Neuronal stem cell (in vitro differentiated cells): Measurements from ENCODE around the gene PRCP.

Experiments used
- DNase-seq: peaks from one replicate; pipeline ENCODE4 v3.0.0-alpha.2; 2013; ENCODE audit warnings: low spot score
- H2AFZ ChIP-seq: one replicate; pipeline ENCODE4 v1.6.1; 2013; ENCODE audit warnings: mild to moderate bottlenecking, low read length, inconsistent platforms
- H2AK5ac ChIP-seq: 2 replicates; pipeline ENCODE4 v1.6.1; 2013; ENCODE audit warnings: low read depth, mild to moderate bottlenecking, inconsistent platforms, low read length, moderate library complexity, mixed read lengths
- H2BK120ac ChIP-seq: 2 replicates; pipeline ENCODE4 v1.6.1; 2013; ENCODE audit warnings: low read depth, mild to moderate bottlenecking, inconsistent platforms, low read length, moderate library complexity, mixed read lengths
- H2BK12ac ChIP-seq: one replicate; pipeline ENCODE4 v1.6.1; 2013; ENCODE audit warnings: low read length, inconsistent platforms
- H2BK15ac ChIP-seq: 2 replicates; pipeline ENCODE4 v1.6.1; 2013; ENCODE audit warnings: mild to moderate bottlenecking, low read length, inconsistent platforms, mixed read lengths
- H2BK5ac ChIP-seq: one replicate; pipeline ENCODE4 v1.6.1; 2013; ENCODE audit warnings: inconsistent platforms, mild to moderate bottlenecking, low read length, moderate library complexity
- H3K14ac ChIP-seq: one replicate; pipeline ENCODE4 v1.6.1; 2013; ENCODE audit warnings: low read length, inconsistent platforms
- H3K18ac ChIP-seq: 2 replicates; pipeline ENCODE4 v1.6.1; 2013; ENCODE audit warnings: low read length, inconsistent platforms
- H3K23ac ChIP-seq: 2 replicates; pipeline ENCODE4 v1.6.1; 2013; ENCODE audit warnings: low read depth, mild to moderate bottlenecking, mixed read lengths, low read length, inconsistent platforms; ENCODE audit not compliant: poor library complexity
- H3K27ac ChIP-seq: replicated peaks from 3 replicates; pipeline ENCODE4 v1.5.1; 2013; ENCODE audit warnings: low read length, inconsistent platforms
- H3K27me3 ChIP-seq, 3 experiments: 2 replicates each; pipeline ENCODE4 v1.6.1; 2013; ENCODE audit warnings: low read length in 3 of 3, mild to moderate bottlenecking in 2 of 3, inconsistent platforms in 1 of 3, low read depth in 1 of 3, mixed read lengths in 1 of 3, moderate library complexity in 1 of 3; ENCODE audit not compliant: control insufficient read depth in 3 of 3, insufficient read depth in 3 of 3
- H3K36me3 ChIP-seq, 2 donors: replicated peaks in 1 of 2; 2 replicates each; pipeline ENCODE4 v1.6.1; 2013; ENCODE audit warnings: low read length in 2 of 2; ENCODE audit not compliant: control insufficient read depth in 2 of 2, insufficient read depth in 2 of 2
- H3K4ac ChIP-seq: 2 replicates; pipeline ENCODE4 v1.6.1; 2013; ENCODE audit warnings: inconsistent platforms, mild to moderate bottlenecking, low read length, moderate library complexity
- H3K4me1 ChIP-seq, 2 donors: 1 replicate in 1 of 2; 2 replicates in 1 of 2; pipeline ENCODE4 v1.6.1; 2013; ENCODE audit warnings: low read length in 2 of 2, low read depth in 1 of 2; ENCODE audit not compliant: control insufficient read depth in 2 of 2, insufficient read depth in 1 of 2
- H3K4me2 ChIP-seq: one replicate; pipeline ENCODE4 v1.6.1; 2013; ENCODE audit warnings: mild to moderate bottlenecking, low read length, inconsistent platforms; ENCODE audit not compliant: insufficient read depth, poor library complexity, severe bottlenecking
- H3K4me3 ChIP-seq, 2 donors: 2 replicates each; pipeline ENCODE4 v1.5.1; 2013; ENCODE audit warnings: low read length in 2 of 2, mild to moderate bottlenecking in 2 of 2, inconsistent platforms in 1 of 2, moderate library complexity in 1 of 2
- H3K79me1 ChIP-seq: one replicate; pipeline ENCODE4 v1.6.1; 2013; ENCODE audit warnings: low read depth, mild to moderate bottlenecking, inconsistent platforms, low read length, moderate library complexity
- H3K9ac ChIP-seq: one replicate; pipeline ENCODE4 v1.6.1; 2013; ENCODE audit warnings: mild to moderate bottlenecking, low read depth, low read length, inconsistent platforms; ENCODE audit not compliant: poor library complexity
- H3K9me3 ChIP-seq, 2 donors: replicated peaks in 1 of 2; 2 replicates each; pipeline versions ENCODE3 to v1.6.1; 2013; ENCODE audit warnings: low read length in 2 of 2, mild to moderate bottlenecking in 2 of 2, inconsistent platforms in 1 of 2, low read depth in 1 of 2, mixed read lengths in 1 of 2, moderate library complexity in 1 of 2; ENCODE audit not compliant: control insufficient read depth in 2 of 2, insufficient read depth in 1 of 2
- H4K8ac ChIP-seq: one replicate; pipeline ENCODE4 v1.6.1; 2013; ENCODE audit warnings: low read depth, mild to moderate bottlenecking, inconsistent platforms, low read length, moderate library complexity
- H4K91ac ChIP-seq: one replicate; pipeline ENCODE4 v1.6.1; 2013; ENCODE audit warnings: low read length, low read depth, mild to moderate bottlenecking, inconsistent platforms; ENCODE audit not compliant: poor library complexity
- WGBS, 2 donors: extraction: QIAGEN DNeasy Blood & Tissue Kit; methylation state at CpG; one replicate each; pipeline ENCODE4 v1.1.7; 2013; ENCODE audit warnings: missing lambda C conversion rate in 2 of 2, mixed read lengths in 1 of 2; ENCODE audit not compliant: insufficient read length in 2 of 2, insufficient replicate concordance in 1 of 2; ENCODE audit errors: extremely low coverage in 2 of 2; 5-methylcytosine and 5-hydroxymethylcytosine counted together

PRCP gene

DNA sequence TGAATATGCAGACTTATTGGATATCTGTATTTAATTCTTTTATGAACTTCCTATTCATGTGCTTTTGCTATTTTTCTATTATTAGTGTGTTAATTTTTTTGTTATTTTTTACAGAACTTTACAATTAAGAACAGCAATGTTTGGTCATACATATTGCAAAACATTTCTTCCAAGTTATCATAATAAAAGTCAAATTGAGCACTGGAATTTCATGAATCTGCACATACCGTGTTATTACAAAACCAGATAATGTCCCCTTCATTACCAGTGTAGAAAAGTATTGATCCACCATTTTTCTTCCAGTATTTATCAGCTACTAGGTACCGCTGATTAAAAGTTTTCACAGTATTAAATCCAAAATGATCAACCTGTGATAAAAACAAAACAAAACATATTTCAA lies 40.5 kb downstream of the PRCP start:
- no CpG with 5 or more reads among the region's 2 CpGs for WGBS, 2 donors
- H2AFZ ChIP-seq = no peak overlapping the region
- H3K4me2 ChIP-seq = no peak overlapping the region

DNA sequence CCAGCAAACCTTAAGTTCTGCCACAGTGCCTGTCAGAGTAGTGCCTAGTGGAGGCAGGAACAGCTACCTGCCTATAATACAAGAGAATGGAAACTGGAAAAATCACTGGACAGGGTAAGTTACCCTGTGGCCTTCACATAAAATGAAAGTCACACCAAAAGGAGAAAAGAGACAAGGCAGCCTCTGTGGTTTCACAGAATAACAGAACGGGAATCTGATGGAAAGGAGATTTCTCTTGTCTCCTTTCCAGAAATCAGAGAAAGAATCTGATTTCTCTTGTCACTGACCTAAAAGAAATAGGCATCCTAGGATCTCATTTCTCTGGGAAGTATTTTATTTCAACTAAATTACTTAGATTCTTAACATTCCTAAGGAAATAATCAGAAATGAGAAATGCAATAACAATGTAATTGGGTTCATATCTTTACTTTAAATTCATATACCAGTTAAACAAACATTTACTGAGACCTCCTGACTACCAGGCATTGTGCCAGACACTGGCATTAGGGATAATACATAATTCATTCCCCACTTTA lies 41.6 kb downstream of the PRCP start:
- WGBS, 2 donors = no CpG with 5 or more reads among the region's 1 CpG
- Histone ChIP-seq H2BK5ac (no peak overlapping the region), H3K4ac (no peak overlapping the region), H3K18ac (no peak overlapping the region), H4K8ac (no peak overlapping the region), H2BK15ac (no peak overlapping the region), H2AFZ (no peak overlapping the region), H3K79me1 (no peaks in the 10 kb centered on the region), H3K14ac (no peak overlapping the region), H3K4me1 (no peaks in the 10 kb centered on the region), H4K91ac (no peak overlapping the region), H3K4me3 (no peak overlapping the region), H2AK5ac (no peak overlapping the region), H3K4me2 (no peak overlapping the region), H3K27me3 (no peaks in the 10 kb centered on the region), H3K9me3 (peaks cover under 1 to 2% of the 10 kb centered on the region in 2 donors), H3K9ac (no peak overlapping the region), H2BK12ac (no peak overlapping the region), H2BK120ac (no peak overlapping the region), H3K27ac (no peak overlapping the region), H3K36me3 (no peaks in the 10 kb centered on the region), H3K23ac (no peak overlapping the region)
- DNase-seq = no peak

More for the DNA sequence above, 40.5 kb downstream of the PRCP start:
- no peak overlapping the region for H3K18ac ChIP-seq
- no peak overlapping the region for H3K23ac ChIP-seq
- H3K14ac ChIP-seq = no peak overlapping the region
- H4K8ac ChIP-seq = no peak overlapping the region
- DNase-seq = no peak
- H2BK5ac ChIP-seq = no peak overlapping the region
- H3K9me3 ChIP-seq = peaks cover 0 to 2% of the 10 kb centered on the region in 2 donors
- H4K91ac ChIP-seq = no peak overlapping the region
- no peak overlapping the region for H3K9ac ChIP-seq
- no peaks in the 10 kb centered on the region for H3K79me1 ChIP-seq
- H2AK5ac ChIP-seq = no peak overlapping the region
- no peak overlapping the region for H3K27ac ChIP-seq
- H3K4me1 ChIP-seq = no peaks in the 10 kb centered on the region
- H3K27me3 ChIP-seq = no peaks in the 10 kb centered on the region
- no peak overlapping the region for H3K4ac ChIP-seq
- no peak overlapping the region for H2BK12ac ChIP-seq
- no peak overlapping the region for H2BK120ac ChIP-seq
- H3K4me3 ChIP-seq = no peak overlapping the region
- no peaks in the 10 kb centered on the region for H3K36me3 ChIP-seq
- no peak overlapping the region for H2BK15ac ChIP-seq

DNA sequence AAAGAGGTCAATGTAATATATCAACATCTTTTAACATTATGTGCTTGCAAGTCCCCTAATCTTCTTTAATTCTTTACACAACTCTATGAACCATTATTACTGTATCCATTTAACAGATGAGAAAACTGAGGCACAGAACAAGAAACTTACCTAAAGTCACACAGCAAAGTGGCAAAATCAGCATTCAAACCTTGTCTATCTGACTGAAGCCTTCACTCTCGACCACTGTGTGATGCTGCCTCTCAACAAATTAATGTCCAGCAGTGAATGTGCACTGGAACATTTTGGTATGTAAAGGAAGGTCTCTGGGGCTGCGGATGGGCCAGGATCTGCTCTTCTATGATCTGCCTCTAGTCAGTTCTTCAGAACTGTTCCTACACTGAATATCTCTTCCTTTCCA lies 42.1 kb downstream of the PRCP start:
- no peak for DNase-seq
- no CpG with 5 or more reads among the region's 2 CpGs for WGBS, 2 donors
- H3K4me3 ChIP-seq = no peak overlapping the region

DNA sequence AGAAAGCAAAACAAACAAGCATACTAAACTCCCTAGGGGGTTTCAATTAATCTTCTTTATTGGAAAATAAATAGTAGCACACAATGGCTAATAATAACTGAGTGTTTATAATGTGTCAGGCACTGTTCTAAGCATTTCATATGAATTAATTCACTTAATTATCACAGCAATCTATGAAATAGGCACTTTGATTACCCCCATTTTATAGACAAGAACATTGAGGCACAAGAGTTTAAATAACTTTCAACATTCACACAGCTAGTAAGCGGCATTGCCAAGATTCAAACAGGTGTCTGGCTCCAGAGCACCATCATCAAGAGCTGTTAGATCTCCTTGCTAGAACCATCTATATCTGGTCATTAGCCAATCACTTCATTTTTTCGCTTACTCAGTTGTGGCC lies 43.1 kb downstream of the PRCP start:
- H3K18ac ChIP-seq = no peak overlapping the region
- no peak overlapping the region for H3K4ac ChIP-seq
- H3K27me3 ChIP-seq = no peaks in the 10 kb centered on the region
- H2BK15ac ChIP-seq = no peak overlapping the region
- H3K27ac ChIP-seq = no peak overlapping the region
- no peaks in the 10 kb centered on the region for H3K4me1 ChIP-seq
- DNase-seq = no peak
- no peaks in the 10 kb centered on the region for H3K79me1 ChIP-seq
- no peak overlapping the region for H4K8ac ChIP-seq
- H3K4me2 ChIP-seq = no peak overlapping the region
- no peaks in the 10 kb centered on the region for H3K36me3 ChIP-seq
- WGBS, 2 donors = no CpG with 5 or more reads among the region's 2 CpGs
- H3K9ac ChIP-seq = no peak overlapping the region
- no peak overlapping the region for H3K14ac ChIP-seq
- H2BK5ac ChIP-seq = no peak overlapping the region
- no peak overlapping the region for H2AK5ac ChIP-seq
- no peak overlapping the region for H2AFZ ChIP-seq
- H3K23ac ChIP-seq = no peak overlapping the region
- H4K91ac ChIP-seq = no peak overlapping the region
- H3K4me3 ChIP-seq = no peak overlapping the region
- no peak overlapping the region for H2BK12ac ChIP-seq
- H3K9me3 ChIP-seq = peaks cover 2 to 7% of the 10 kb centered on the region in 2 donors
- no peak overlapping the region for H2BK120ac ChIP-seq

More for the DNA sequence above, 42.1 kb downstream of the PRCP start:
- H3K4me2 ChIP-seq = no peak overlapping the region
- H2BK5ac ChIP-seq = no peak overlapping the region
- no peak overlapping the region for H3K18ac ChIP-seq
- no peaks in the 10 kb centered on the region for H3K36me3 ChIP-seq
- H3K27me3 ChIP-seq = no peaks in the 10 kb centered on the region
- H2AK5ac ChIP-seq = no peak overlapping the region
- no peak overlapping the region for H3K23ac ChIP-seq
- no peak overlapping the region for H3K4ac ChIP-seq
- H3K4me1 ChIP-seq = no peaks in the 10 kb centered on the region
- H2BK15ac ChIP-seq = no peak overlapping the region
- H3K79me1 ChIP-seq = no peaks in the 10 kb centered on the region
- H4K91ac ChIP-seq = no peak overlapping the region
- no peak overlapping the region for H2BK12ac ChIP-seq
- no peak overlapping the region for H3K27ac ChIP-seq
- H3K9ac ChIP-seq = no peak overlapping the region
- peaks cover 2 to 5% of the 10 kb centered on the region in 2 donors for H3K9me3 ChIP-seq
- H2BK120ac ChIP-seq = no peak overlapping the region
- no peak overlapping the region for H3K14ac ChIP-seq
- no peak overlapping the region for H4K8ac ChIP-seq
- H2AFZ ChIP-seq = no peak overlapping the region
